Measurements from ENCODE around the gene SPAM1.
"Not testable (repeated sequence)": the region's sequence is repeated elsewhere in the genome, so short reads cannot be mapped to it uniquely, and the experiment has no call there.

Gene SPAM1

GRCh38 chr7:123924941-123925340, at the start of gene SPAM1:
SPAM1 (plus strand) TSS chr7:123925241; CDS start chr7:123953571, 28,330 bp downstream.
- DNase-seq (ENCODE audit: low spot score): no peak

GRCh38 chr7:123876557-123877256, 48.3 kb upstream of the SPAM1 start:
- no peak for DNase-seq (ENCODE audit: low spot score)

- no peak for DNase-seq (ENCODE audit: low spot score)
Measured at GRCh38 chr7:123879628-123880027, 45.4 kb upstream of the SPAM1 start.

- no peak for DNase-seq (ENCODE audit: low spot score)
Measured at GRCh38 chr7:123881300-123881699, 43.7 kb upstream of the SPAM1 start.

- no peak for DNase-seq (ENCODE audit: low spot score)
Measured at GRCh38 chr7:123883154-123883553, 41.9 kb upstream of the SPAM1 start.

- DNase-seq (ENCODE audit: low spot score): no peak
Measured at GRCh38 chr7:123888192-123888591, 36.8 kb upstream of the SPAM1 start.

GRCh38 chr7:123894753-123895152, 30.3 kb upstream of the SPAM1 start:
- DNase-seq (ENCODE audit: low spot score): not testable (repeated sequence)

GRCh38 chr7:123901101-123901500, 23.9 kb upstream of the SPAM1 start:
- DNase-seq (ENCODE audit: low spot score): no peak

- no peak for DNase-seq (ENCODE audit: low spot score)
Measured at GRCh38 chr7:123905714-123906113, 19.3 kb upstream of the SPAM1 start.

GRCh38 chr7:123916240-123916724, 8.8 kb upstream of the SPAM1 start:
- DNase-seq (ENCODE audit: low spot score): peak; percentile 42

GRCh38 chr7:123917878-123918277, 7.2 kb upstream of the SPAM1 start:
- no peak for DNase-seq (ENCODE audit: low spot score)

GRCh38 chr7:123918309-123918708, 6.7 kb upstream of the SPAM1 start:
- DNase-seq (ENCODE audit: low spot score): no peak

GRCh38 chr7:123923599-123923998, 1.4 kb upstream of the SPAM1 start:
- DNase-seq (ENCODE audit: low spot score): no peak

GRCh38 chr7:123929107-123929506, 4.1 kb downstream of the SPAM1 start:
- no peak for DNase-seq (ENCODE audit: low spot score)

GRCh38 chr7:123929655-123930054, 4.6 kb downstream of the SPAM1 start:
- no peak for DNase-seq (ENCODE audit: low spot score)

GRCh38 chr7:123935436-123936381, 10.7 kb downstream of the SPAM1 start:
- DNase-seq (ENCODE audit: low spot score): no peak

GRCh38 chr7:123936388-123936787, 11.3 kb downstream of the SPAM1 start:
- DNase-seq (ENCODE audit: low spot score): no peak

- no peak for DNase-seq (ENCODE audit: low spot score)
Measured at GRCh38 chr7:123939784-123940183, 14.7 kb downstream of the SPAM1 start.

GRCh38 chr7:123941391-123942180, 16.5 kb downstream of the SPAM1 start:
- no peak for DNase-seq (ENCODE audit: low spot score)

- DNase-seq (ENCODE audit: low spot score): no peak
Measured at GRCh38 chr7:123944395-123944794, 19.4 kb downstream of the SPAM1 start.

- DNase-seq (ENCODE audit: low spot score): no peak
Measured at GRCh38 chr7:123945938-123946337, 20.9 kb downstream of the SPAM1 start.

GRCh38 chr7:123948136-123948535, 23.1 kb downstream of the SPAM1 start:
- no peak for DNase-seq (ENCODE audit: low spot score)

Measured in D341Med (cell line).